ENCODE measurements around the gene SCUBE2. TPM values are rescaled to one million over a fixed set of nuclear protein-coding genes. Genes with fewer than 3 reads are reported as not detected.

SCUBE2 gene
- total RNA-seq, 1 donor from 2014 or later, result 36.3 TPM

DNA sequence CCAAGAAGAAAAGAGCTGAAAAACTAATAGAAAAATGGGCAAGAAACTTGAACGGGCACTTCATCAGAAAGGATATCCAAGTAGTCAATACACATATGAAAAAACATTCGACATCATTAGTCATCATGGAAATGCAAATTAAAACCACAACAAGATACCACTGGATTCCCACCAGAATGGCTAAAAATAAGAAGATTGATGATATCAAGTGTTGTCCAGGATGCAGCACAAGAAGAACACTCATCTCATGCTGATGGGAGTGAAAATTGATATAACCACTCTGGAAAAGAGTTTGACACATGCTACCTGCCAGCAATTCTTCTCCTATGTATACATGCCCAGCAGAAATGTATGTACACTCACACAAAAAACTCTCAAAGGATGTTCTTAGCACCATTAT is 26.9 kb upstream of the SCUBE2 start:
- no peak overlapping the region for H3K4me3 ChIP-seq
- no peaks in the 10 kb centered on the region for H3K36me3 ChIP-seq
- no peaks in the 10 kb centered on the region for H3K9me3 ChIP-seq
- H3K27ac ChIP-seq, result no peak overlapping the region
- H3K27me3 ChIP-seq, result no peaks in the 10 kb centered on the region
- no peak for TF ChIP-seq POLR2AphosphoS5 (IDR thresholded peaks at IDR 0.05; ENCODE audit: insufficient read depth in 1 of 2, low read depth in 1 of 2)
- no peak for TF ChIP-seq POLR2A (IDR thresholded peaks at IDR 0.05)
- no peak for TF ChIP-seq CTCF (IDR thresholded peaks at IDR 0.05)
- DNase-seq (ENCODE audit: extremely low spot score in 2 of 2), result no peak
- H3K4me1 ChIP-seq, result no peaks in the 10 kb centered on the region
- intact Hi-C loops (cut with DNase I), result no loop called here

- Histone ChIP-seq H3K27me3 (no peaks in the 10 kb centered on the region), H3K9me3 (no peaks in the 10 kb centered on the region), H3K27ac (no peak overlapping the region), H3K4me1 (no peaks in the 10 kb centered on the region), H3K36me3 (no peaks in the 10 kb centered on the region), H3K4me3 (no peak overlapping the region)
- TF ChIP-seq POLR2AphosphoS5 (IDR thresholded peaks at IDR 0.05; ENCODE audit: insufficient read depth in 1 of 2, low read depth in 1 of 2) (no peak), CTCF (IDR thresholded peaks at IDR 0.05) (no peak), POLR2A (IDR thresholded peaks at IDR 0.05) (no peak)
- no peak for DNase-seq (ENCODE audit: extremely low spot score in 2 of 2)
- intact Hi-C loops (cut with DNase I), result no loop called here
Observed at GRCh38 chr11:9112075-9112474, 20.7 kb upstream of the SCUBE2 start.

GRCh38 chr11:9109858-9110731 is 18.7 kb upstream of the SCUBE2 start:
- no peaks in the 10 kb centered on the region for H3K36me3 ChIP-seq
- DNase-seq (ENCODE audit: extremely low spot score in 2 of 2), result no peak
- intact Hi-C loops (cut with DNase I), result no loop called here
- no peaks in the 10 kb centered on the region for H3K9me3 ChIP-seq
- no peak overlapping the region for H3K27ac ChIP-seq
- no peak overlapping the region for H3K4me3 ChIP-seq
- no peaks in the 10 kb centered on the region for H3K27me3 ChIP-seq
- no peaks in the 10 kb centered on the region for H3K4me1 ChIP-seq
- no peak for TF ChIP-seq POLR2A (IDR thresholded peaks at IDR 0.05)
- no peak for TF ChIP-seq CTCF (IDR thresholded peaks at IDR 0.05)

- intact Hi-C loops (cut with DNase I), result no loop called here
- no peaks in the 10 kb centered on the region for H3K27me3 ChIP-seq
- no peaks in the 10 kb centered on the region for H3K9me3 ChIP-seq
- H3K4me3 ChIP-seq, result no peak overlapping the region
- no peak overlapping the region for H3K27ac ChIP-seq
- DNase-seq (ENCODE audit: extremely low spot score in 2 of 2), result no peak
- TF ChIP-seq POLR2A (IDR thresholded peaks at IDR 0.05), result no peak
- no peak for TF ChIP-seq POLR2AphosphoS5 (IDR thresholded peaks at IDR 0.05; ENCODE audit: insufficient read depth in 1 of 2, low read depth in 1 of 2)
- no peak for TF ChIP-seq CTCF (IDR thresholded peaks at IDR 0.05)
- H3K4me1 ChIP-seq, result no peaks in the 10 kb centered on the region
- no peaks in the 10 kb centered on the region for H3K36me3 ChIP-seq
Observed at GRCh38 chr11:9104580-9104979, 13.2 kb upstream of the SCUBE2 start.

DNA sequence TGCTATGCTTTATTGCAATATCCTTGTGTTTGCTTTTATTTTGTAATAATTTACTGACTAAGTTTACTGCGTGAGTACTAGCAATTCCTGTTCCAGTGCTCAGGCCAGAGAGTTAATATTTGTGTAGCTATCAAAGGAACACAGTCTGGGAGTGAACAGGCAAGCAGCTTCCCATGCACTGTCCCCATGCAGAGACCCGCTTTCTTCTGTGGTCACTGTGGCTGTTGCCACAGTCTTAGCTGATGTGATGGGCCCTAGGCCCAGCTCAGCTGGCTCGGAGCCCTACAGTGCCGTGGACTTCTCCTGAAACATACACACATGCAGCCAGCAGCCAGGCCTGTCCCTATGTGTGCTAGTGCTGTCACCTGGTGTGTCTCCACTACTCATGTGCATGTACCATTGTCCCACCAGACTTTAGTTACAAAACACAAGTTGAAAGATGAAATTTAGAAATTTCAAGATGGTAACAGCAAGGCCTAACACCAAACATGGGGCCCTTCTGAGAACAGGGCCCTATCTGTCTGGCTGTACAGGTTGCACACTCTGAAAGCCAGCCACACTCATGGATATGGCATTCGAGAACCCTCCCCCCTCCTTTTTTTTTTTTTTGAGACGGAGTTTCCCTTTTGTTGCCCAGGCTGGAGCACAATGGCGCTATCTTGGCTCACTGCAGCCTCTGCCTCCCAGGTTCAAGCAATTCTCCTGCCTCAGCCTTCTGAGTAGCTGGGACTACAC is 12.3 kb upstream of the SCUBE2 start:
- no peak overlapping the region for H3K27ac ChIP-seq

More for the DNA sequence above, 12.3 kb upstream of the SCUBE2 start:
- H3K4me3 ChIP-seq, result no peak overlapping the region
- TF ChIP-seq POLR2AphosphoS5 (IDR thresholded peaks at IDR 0.05; ENCODE audit: insufficient read depth in 1 of 2, low read depth in 1 of 2) (no peak), POLR2A (IDR thresholded peaks at IDR 0.05) (no peak), CTCF (IDR thresholded peaks at IDR 0.05) (no peak)
- intact Hi-C loops (cut with DNase I), result no loop called here
- no peaks in the 10 kb centered on the region for H3K27me3 ChIP-seq
- no peaks in the 10 kb centered on the region for H3K4me1 ChIP-seq
- DNase-seq (ENCODE audit: extremely low spot score in 2 of 2), result no peak
- H3K36me3 ChIP-seq, result no peaks in the 10 kb centered on the region
- no peaks in the 10 kb centered on the region for H3K9me3 ChIP-seq

Measured in vagina (tissue), 2 donors.